Body of pancreas (tissue), 4 donors: ENCODE results near the gene CRACR2B. TPM values are rescaled to one million over a fixed set of nuclear protein-coding genes. Genes with fewer than 3 reads are reported as not detected.
A peak's percentile ranks its signal among the peaks of the same experiment; 100 is the strongest.

ENCODE experiments used
- ATAC-seq: fragments of 150-250 bp; one replicate; pipeline ENCODE4 v1.9.1; 2016
- DNase-seq, 4 donors: peaks; one replicate each; pipeline ENCODE4 v3.0.0-alpha.2; 2019
- H3K27ac ChIP-seq, 4 donors: fragments of 200-600 bp; sonication (generic); 1 replicate in 3 of 4; 2 replicates in 1 of 4; pipeline versions ENCODE4 v1.5.1 to v1.6.1; 2016 to 2019; ENCODE audit warnings: mild to moderate bottlenecking in 1 of 4, mixed read lengths in 1 of 4, moderate library complexity in 1 of 4
- H3K27me3 ChIP-seq, 2 donors: fragments of 200-600 bp; sonication (generic); one replicate each; pipeline ENCODE4 v1.6.0; 2016; ENCODE audit warnings: mild to moderate bottlenecking in 1 of 2
- H3K36me3 ChIP-seq, 2 donors: fragments of 200-600 bp; sonication (generic); replicated peaks in 1 of 2; 2 replicates each; pipeline ENCODE4 v1.5.1; 2016; ENCODE audit warnings: low read depth in 2 of 2; ENCODE audit not compliant: insufficient read depth in 1 of 2
- H3K4me1 ChIP-seq: fragments of 200-600 bp; sonication (generic); one replicate; pipeline ENCODE4 v1.6.0; 2016
- H3K4me3 ChIP-seq, 2 donors: fragments of 200-600 bp; sonication (generic); 1 replicate in 1 of 2; 2 replicates in 1 of 2; pipeline ENCODE4 v1.5.1; 2016 to 2019
- H3K9me3 ChIP-seq, 3 donors: fragments of 200-600 bp; sonication (generic); 1 replicate in 2 of 3; 2 replicates in 1 of 3; pipeline ENCODE4 v1.5.1; 2016
- POLR2A ChIP-seq, 3 donors: fragments of 450-650 bp; IDR thresholded peaks; one replicate each; pipeline ENCODE4 v1.6.1; 2016; ENCODE audit warnings: antibody characterized with exemption in 3 of 3, mild to moderate bottlenecking in 2 of 3
- WGBS, 2 donors: methylation state at CpG; one replicate each; pipeline ENCODE4 v1.1.5; 2017; 5-methylcytosine and 5-hydroxymethylcytosine counted together
- intact Hi-C: fragments of 100-400 bp; cut with DNase I; formaldehyde crosslinking; loops from one replicate; pipeline ENCODE4 v1.15.1; 2023
- total RNA-seq, 2 donors: library from RNA; depleted of rRNA; stranded (reverse); fragments of >200 nt; gene quantifications; one replicate each; pipeline ENCODE4 v1.1.0, GENCODE V29; 2016
- TF ChIP-seq, protein P1 (sequence below), 7 experiments: fragments of 450-650 bp in 4 of 7; fragments of 200-600 bp in 3 of 7; sonication (generic) in 3 of 7; IDR thresholded peaks; one replicate each; pipeline ENCODE4 v1.5.1; 2016 to 2019; ENCODE audit warnings: antibody characterized with exemption in 7 of 7

The CRACR2B gene
- total RNA-seq, 2 donors from 2014 or later = 134 to 368 TPM

DNA sequence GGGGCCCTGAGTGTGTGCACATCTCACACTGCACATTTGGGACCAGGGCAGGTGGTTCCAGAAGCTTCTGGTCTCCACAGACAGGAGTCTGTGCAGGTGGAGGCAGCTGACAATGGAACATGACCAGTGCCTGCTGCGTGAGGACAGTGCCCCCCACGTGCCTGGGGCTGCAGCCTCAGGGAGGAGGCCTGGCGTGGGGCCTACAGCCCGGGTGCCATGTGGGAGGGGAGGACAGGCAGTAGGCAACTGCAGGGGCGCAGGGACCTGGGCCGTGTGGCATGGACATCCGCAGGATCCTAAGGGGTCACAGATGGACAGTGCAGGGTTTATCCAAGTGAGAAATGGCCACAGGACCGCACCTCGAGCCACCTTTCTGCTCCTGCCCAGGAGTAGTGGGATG, 43.8 kb downstream of the CRACR2B start:
- WGBS, 2 donors = 79% methylated on average over 9 of the region's 9 CpGs; no CpG with 5 or more reads in 1 of the 2 donors
- no peak overlapping the region for H3K4me3 ChIP-seq
- TF ChIP-seq, protein P1, sequence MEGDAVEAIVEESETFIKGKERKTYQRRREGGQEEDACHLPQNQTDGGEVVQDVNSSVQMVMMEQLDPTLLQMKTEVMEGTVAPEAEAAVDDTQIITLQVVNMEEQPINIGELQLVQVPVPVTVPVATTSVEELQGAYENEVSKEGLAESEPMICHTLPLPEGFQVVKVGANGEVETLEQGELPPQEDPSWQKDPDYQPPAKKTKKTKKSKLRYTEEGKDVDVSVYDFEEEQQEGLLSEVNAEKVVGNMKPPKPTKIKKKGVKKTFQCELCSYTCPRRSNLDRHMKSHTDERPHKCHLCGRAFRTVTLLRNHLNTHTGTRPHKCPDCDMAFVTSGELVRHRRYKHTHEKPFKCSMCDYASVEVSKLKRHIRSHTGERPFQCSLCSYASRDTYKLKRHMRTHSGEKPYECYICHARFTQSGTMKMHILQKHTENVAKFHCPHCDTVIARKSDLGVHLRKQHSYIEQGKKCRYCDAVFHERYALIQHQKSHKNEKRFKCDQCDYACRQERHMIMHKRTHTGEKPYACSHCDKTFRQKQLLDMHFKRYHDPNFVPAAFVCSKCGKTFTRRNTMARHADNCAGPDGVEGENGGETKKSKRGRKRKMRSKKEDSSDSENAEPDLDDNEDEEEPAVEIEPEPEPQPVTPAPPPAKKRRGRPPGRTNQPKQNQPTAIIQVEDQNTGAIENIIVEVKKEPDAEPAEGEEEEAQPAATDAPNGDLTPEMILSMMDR (IDR thresholded peaks at IDR 0.05) = no peak
- TF ChIP-seq POLR2A (IDR thresholded peaks at IDR 0.05) = no peak
- H3K4me1 ChIP-seq = peaks cover 25% of the 10 kb centered on the region
- ATAC-seq (no peak), DNase-seq (no peak)
- intact Hi-C loops = no loop called here
- no peaks in the 10 kb centered on the region for H3K9me3 ChIP-seq
- H3K27ac ChIP-seq = no peak overlapping the region
- H3K27me3 ChIP-seq = no peaks in the 10 kb centered on the region
- no peaks in the 10 kb centered on the region for H3K36me3 ChIP-seq

DNA sequence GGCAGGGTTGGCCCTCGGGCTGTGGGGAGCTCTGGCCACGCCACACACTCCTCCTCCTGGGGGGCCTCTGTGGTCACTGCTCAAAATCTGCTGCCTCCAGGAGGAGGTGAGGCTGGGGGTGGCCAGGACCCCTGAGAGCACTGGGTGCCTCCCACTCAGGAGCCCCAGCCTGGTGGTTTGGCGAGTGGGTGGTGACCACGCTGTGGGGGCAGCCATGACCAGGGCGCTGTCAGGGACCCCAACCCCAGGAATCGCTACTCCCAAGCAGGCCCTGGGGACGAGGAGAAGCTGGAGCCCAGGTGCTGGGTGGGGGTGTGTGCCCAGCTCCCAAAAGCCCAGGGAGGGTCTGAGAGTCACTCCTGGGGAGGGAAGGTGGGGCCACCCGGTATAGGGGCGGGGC, 45.1 kb downstream of the CRACR2B start:
- no peaks in the 10 kb centered on the region for H3K27me3 ChIP-seq
- DNase-seq = no peak
- H3K4me3 ChIP-seq = no peak overlapping the region

DNA sequence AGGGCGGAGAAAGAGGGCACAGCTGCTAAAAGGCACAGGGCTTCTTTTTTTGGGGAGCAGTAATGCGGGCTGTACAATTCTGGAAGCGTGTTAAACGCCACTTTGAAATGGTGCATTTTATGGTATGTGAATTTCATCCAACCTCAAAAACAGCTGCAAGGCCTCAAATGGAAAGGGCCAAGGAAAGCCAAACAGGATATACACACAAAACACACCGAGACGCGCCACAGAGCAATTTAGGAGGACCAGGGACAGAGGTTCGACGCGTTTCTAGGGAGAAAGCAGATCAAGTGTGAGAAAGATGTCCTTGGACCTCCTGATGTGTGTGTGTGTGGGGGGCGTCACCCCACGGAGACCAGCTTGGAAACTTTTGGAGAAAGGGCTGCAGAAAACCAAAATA, 46.0 kb downstream of the CRACR2B start:
- Histone ChIP-seq H3K36me3 (no peaks in the 10 kb centered on the region), H3K9me3 (no peaks in the 10 kb centered on the region), H3K4me3 (no peak overlapping the region), H3K27me3 (no peaks in the 10 kb centered on the region), H3K4me1 (peaks cover 20% of the 10 kb centered on the region), H3K27ac (no peak overlapping the region)
- ATAC-seq = no peak
- DNase-seq = no peak
- intact Hi-C loops = no loop called here
- WGBS, 2 donors = 78 to 83% methylated on average over 11 to 12 of the region's 12 CpGs
- TF ChIP-seq POLR2A (IDR thresholded peaks at IDR 0.05) = no peak
- TF ChIP-seq, protein P1 (IDR thresholded peaks at IDR 0.05) = no peak

More for the DNA sequence above, 45.1 kb downstream of the CRACR2B start:
- Histone ChIP-seq H3K36me3 (no peaks in the 10 kb centered on the region), H3K27ac (no peak overlapping the region), H3K4me1 (peaks cover 29% of the 10 kb centered on the region), H3K9me3 (no peaks in the 10 kb centered on the region)
- 90 to 96% methylated on average over 6 to 9 of the region's 9 CpGs for WGBS, 2 donors
- intact Hi-C loops = no loop called here
- no peak for ATAC-seq
- TF ChIP-seq, protein P1 (IDR thresholded peaks at IDR 0.05) = no peak
- no peak for TF ChIP-seq POLR2A (IDR thresholded peaks at IDR 0.05)

DNA sequence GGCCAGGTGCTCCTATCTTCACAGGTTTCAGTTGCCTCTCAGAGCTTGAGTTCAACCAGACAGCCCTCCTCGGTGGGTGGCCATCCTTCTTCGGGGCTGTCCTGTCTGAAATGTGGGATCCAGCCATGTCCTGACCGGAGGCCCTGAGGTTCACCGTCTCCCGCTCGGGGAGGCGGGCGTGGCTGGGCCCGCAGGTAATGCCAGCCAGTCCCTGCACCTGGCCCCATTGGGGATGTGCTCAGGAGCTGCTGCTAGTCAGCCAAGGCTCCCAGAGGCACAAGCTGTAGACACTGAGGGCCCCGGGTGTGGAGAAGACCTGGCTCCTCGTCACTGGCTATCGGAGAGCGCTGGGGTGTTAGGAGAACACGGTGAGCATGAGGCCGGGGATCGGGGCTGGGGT, 47.5 kb downstream of the CRACR2B start:
- intact Hi-C loops = no loop called here
- H3K9me3 ChIP-seq = no peaks in the 10 kb centered on the region
- no peak overlapping the region for H3K27ac ChIP-seq
- H3K4me3 ChIP-seq = no peak overlapping the region
- TF ChIP-seq POLR2A (IDR thresholded peaks at IDR 0.05) = no peak
- TF ChIP-seq, protein P1 (IDR thresholded peaks at IDR 0.05) = no peak
- DNase-seq = no peak
- peaks cover 18% of the 10 kb centered on the region for H3K4me1 ChIP-seq
- ATAC-seq = no peak
- WGBS, 2 donors = 93 to 94% methylated on average over 10 to 16 of the region's 16 CpGs
- H3K36me3 ChIP-seq = no peaks in the 10 kb centered on the region
- no peaks in the 10 kb centered on the region for H3K27me3 ChIP-seq

DNA sequence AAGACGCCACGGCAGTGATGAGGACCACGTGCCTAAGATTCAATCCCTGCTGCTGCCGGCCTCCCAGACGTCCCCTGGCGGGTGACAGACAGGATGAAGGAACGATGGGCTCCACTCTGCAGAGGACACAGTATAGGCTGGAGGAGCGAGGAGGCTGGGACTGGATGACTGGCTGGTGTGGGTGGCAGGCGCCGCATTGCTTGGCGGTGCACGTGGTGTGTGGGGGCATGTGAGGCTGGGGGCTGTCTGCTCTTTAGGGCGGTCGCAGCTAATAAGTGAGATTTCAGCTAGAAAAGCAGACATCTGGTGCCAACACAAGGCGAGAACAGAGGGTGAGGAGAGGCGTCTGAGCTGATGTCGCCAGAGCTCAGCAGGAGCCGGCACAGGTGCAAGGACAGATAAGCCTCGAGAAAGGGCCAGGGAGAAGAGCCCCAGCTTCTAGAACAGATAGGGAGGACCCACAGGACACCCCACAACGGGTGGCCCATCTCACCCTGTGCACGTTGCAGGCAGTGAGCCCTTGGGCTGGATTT, 48.1 kb downstream of the CRACR2B start:
- no peaks in the 10 kb centered on the region for H3K36me3 ChIP-seq
- intact Hi-C loops = no loop called here
- peaks cover 18% of the 10 kb centered on the region for H3K4me1 ChIP-seq
- no peaks in the 10 kb centered on the region for H3K9me3 ChIP-seq
- DNase-seq (peak in 1 of 4 donors; percentile 34), ATAC-seq (peak; percentile 5)
- H3K27me3 ChIP-seq = no peaks in the 10 kb centered on the region
- WGBS, 2 donors = 69 to 72% methylated on average over 21 of the region's 21 CpGs
- TF ChIP-seq, protein P1 (IDR thresholded peaks at IDR 0.05) = no peak
- TF ChIP-seq POLR2A (IDR thresholded peaks at IDR 0.05) = no peak
- H3K4me3 ChIP-seq = no peak overlapping the region
- no peak overlapping the region for H3K27ac ChIP-seq
